Skeletal muscle tissue (tissue), 4 donors: ENCODE data around the gene STYXL2. TPM values are rescaled to one million over a fixed set of nuclear protein-coding genes. Genes with fewer than 3 reads are reported as not detected.
A peak's percentile ranks its signal among the peaks of the same experiment; 100 is the strongest.

Experiments
- H3K27ac ChIP-seq: one replicate; pipeline ENCODE4 v1.7.0; 2013; ENCODE audit warnings: mild to moderate bottlenecking, low read depth, low read length, inconsistent platforms
- H3K27me3 ChIP-seq, 3 donors: one replicate each; pipeline ENCODE4 v1.7.0; 2013; ENCODE audit warnings: low read length in 3 of 3; ENCODE audit not compliant: control insufficient read depth in 3 of 3, insufficient read depth in 3 of 3
- H3K36me3 ChIP-seq, 3 donors: one replicate each; pipeline ENCODE4 v1.7.0; 2013; ENCODE audit warnings: low read length in 3 of 3; ENCODE audit not compliant: control insufficient read depth in 3 of 3, insufficient read depth in 3 of 3
- H3K4me1 ChIP-seq, 3 donors: one replicate each; pipeline ENCODE4 v1.7.0; 2013; ENCODE audit warnings: low read length in 3 of 3, mild to moderate bottlenecking in 3 of 3; ENCODE audit not compliant: control insufficient read depth in 3 of 3, insufficient read depth in 3 of 3
- H3K4me3 ChIP-seq, 3 donors: one replicate each; pipeline ENCODE4 v1.7.0; 2013; ENCODE audit warnings: low read length in 3 of 3
- H3K9ac ChIP-seq, 3 donors: one replicate each; pipeline ENCODE4 v1.7.0; 2013; ENCODE audit warnings: low read length in 3 of 3, mild to moderate bottlenecking in 3 of 3, moderate library complexity in 2 of 3, low read depth in 1 of 3
- H3K9me3 ChIP-seq, 3 donors: one replicate each; pipeline ENCODE4 v1.7.0; 2013; ENCODE audit warnings: low read length in 3 of 3; ENCODE audit not compliant: control insufficient read depth in 3 of 3
- total RNA-seq: library from RNA; depleted of rRNA; stranded (reverse); fragments of >200 nt; gene quantifications from one replicate; pipeline ENCODE4 v1.2.3, GENCODE V29; 2014
- donor health status: Osteomylitis.

The STYXL2 gene
- total RNA-seq, 1 donor from 2014 or later: 99.7 TPM

DNA sequence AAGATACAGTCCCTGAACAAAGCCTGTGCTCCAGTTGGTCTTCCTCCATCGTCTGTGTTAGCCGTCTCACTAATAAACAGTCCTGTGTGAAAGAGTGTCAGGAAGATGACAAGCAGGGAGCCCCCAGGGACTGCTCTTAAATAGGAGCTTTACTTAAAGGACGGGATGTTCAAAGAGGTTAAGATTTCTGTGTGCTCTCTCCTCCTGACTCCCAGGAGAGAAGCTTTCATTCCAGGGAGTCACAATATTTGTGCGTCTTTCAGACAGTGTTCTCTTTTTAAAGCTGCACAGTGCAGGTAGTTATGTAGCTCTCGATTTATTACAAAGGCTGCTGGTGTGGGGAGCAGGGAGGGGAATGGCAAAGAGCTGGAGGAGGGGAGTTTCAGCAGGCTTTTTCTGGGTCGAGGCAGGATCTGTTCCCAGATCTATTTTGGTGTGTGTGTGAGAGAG lies 43.5 kb downstream of the STYXL2 start:
- H3K4me1 ChIP-seq: peaks cover 6 to 18% (median 17%) of the 10 kb centered on the region in 3 donors
- no peaks in the 10 kb centered on the region for H3K36me3 ChIP-seq
- no peaks in the 10 kb centered on the region for H3K9me3 ChIP-seq
- H3K27ac ChIP-seq: no peak overlapping the region
- peak overlapping the region in 1 of 3 donors; percentile 10 for H3K9ac ChIP-seq
- H3K27me3 ChIP-seq: no peaks in the 10 kb centered on the region
- H3K4me3 ChIP-seq: peak overlapping the region in 1 of 3 donors; percentile 25

DNA sequence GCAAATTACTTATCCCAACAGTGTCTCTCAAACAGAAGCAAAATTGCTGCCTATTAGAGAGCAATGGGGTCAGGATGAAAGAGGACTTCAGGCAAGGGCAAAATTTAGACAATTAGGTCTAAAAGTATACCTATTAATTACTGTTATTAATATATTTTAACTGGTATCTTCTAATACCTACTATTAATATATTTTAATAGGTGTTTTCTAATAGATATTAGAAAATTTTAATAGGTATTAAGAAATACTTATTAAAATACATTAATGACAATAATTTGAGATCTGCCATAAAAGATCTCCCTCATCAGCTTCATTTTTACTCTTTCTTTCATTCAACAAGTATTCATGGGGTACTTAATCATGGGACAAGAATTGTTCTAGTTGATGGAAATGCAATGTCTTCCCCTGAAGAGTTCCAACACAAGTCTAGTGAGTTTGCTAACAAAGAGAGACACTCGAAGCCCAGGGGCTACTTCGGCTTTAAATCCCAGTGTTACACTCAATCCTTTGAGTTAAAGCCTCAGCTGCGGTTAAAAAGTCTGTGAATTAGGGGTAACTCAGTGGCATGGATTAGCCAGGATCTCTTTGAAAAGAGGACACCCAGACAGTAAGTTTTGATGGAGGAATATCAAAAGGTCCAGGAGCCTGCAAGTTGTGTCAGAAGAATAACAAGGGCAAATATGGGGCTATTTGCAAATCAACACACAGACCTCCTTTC lies 44.1 kb downstream of the STYXL2 start:
- peaks cover 6 to 18% (median 17%) of the 10 kb centered on the region in 3 donors for H3K4me1 ChIP-seq

DNA sequence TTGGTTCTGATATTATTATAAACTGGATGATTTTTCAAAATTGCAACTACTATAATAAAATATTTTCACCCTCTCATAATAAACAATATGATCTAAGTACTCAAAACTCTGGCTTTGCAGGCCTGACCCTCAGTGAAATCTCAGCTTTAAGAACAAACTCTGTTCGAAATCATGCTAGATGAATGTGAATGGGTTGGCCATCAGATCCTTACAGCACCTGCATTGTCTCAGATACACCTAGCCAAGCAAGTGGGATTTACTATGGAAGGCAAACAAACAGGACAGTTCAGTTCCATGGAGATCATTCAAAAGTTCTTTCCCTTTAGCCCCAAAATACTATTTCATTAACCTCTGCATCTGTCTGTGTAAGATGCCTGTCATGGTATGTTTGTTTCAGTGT lies 44.8 kb downstream of the STYXL2 start:
- no peak overlapping the region for H3K9ac ChIP-seq
- no peak overlapping the region for H3K4me3 ChIP-seq
- H3K27me3 ChIP-seq: no peaks in the 10 kb centered on the region
- H3K36me3 ChIP-seq: no peaks in the 10 kb centered on the region
- no peak overlapping the region for H3K27ac ChIP-seq
- H3K4me1 ChIP-seq: peaks cover 6 to 18% (median 17%) of the 10 kb centered on the region in 3 donors
- H3K9me3 ChIP-seq: no peaks in the 10 kb centered on the region

More for the DNA sequence above, 44.1 kb downstream of the STYXL2 start:
- Histone ChIP-seq H3K9me3 (no peaks in the 10 kb centered on the region), H3K27me3 (no peaks in the 10 kb centered on the region), H3K4me3 (no peak overlapping the region), H3K36me3 (no peaks in the 10 kb centered on the region), H3K9ac (no peak overlapping the region), H3K27ac (no peak overlapping the region)

DNA sequence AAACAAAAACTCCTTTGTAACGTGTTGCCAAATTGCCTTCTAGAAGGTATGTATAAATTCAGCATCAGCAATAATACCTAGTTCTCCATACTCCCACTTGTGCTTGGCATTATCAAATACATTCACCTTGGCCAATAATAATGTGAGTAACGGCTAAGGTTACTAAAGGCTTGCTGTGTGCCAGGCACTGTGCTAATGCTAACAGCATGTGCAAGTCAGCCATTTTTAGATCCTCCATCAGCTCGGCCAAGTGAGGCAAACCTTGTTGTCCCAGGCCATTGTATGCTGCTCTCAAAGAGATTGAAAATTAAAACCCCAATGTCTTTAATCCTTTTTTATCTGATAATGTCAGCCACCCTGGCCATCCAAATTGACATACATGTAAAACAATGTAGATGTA lies 48.1 kb downstream of the STYXL2 start:
- Histone ChIP-seq H3K9me3 (no peaks in the 10 kb centered on the region), H3K27me3 (no peaks in the 10 kb centered on the region), H3K4me1 (peaks cover 0 to 4% (median 3%) of the 10 kb centered on the region in 3 donors), H3K36me3 (no peaks in the 10 kb centered on the region), H3K27ac (no peak overlapping the region), H3K4me3 (no peak overlapping the region), H3K9ac (no peak overlapping the region)

Other genes with a start within 250 kb of the STYXL2 start
- gene TADA1, start 217.8 kb upstream of the STYXL2 start, total RNA-seq: 18.8 TPM
- 2.6 TPM for gene ILDR2, start 118.5 kb upstream of the STYXL2 start, total RNA-seq
- gene MAEL, start 104.8 kb upstream of the STYXL2 start, total RNA-seq: 0.52 TPM
- under 0.01 TPM for gene GPA33, start 3.7 kb upstream of the STYXL2 start, total RNA-seq
- gene POU2F1, start 126.8 kb downstream of the STYXL2 start, total RNA-seq: 11.5 TPM